Measurements from ENCODE around the gene XIRP1.

XIRP1 gene

GRCh38 chr3:39222939-39223338 is 30.5 kb upstream of the XIRP1 start:
- Histone ChIP-seq H3F3A (ENCODE audit: insufficient read depth, low read length) (peaks cover 27% of the 10 kb centered on the region), H3K36me3 (replicated peaks; ENCODE audit: insufficient read depth, low read length) (no peaks in the 10 kb centered on the region), H4K20me1 (ENCODE audit: insufficient read depth, low read length) (no peaks in the 10 kb centered on the region), H3K79me2 (ENCODE audit: low read length) (no peaks in the 10 kb centered on the region), H3K9me2 (replicated peaks; ENCODE audit: insufficient read depth, low read length) (no peaks in the 10 kb centered on the region), H3K27me3 (replicated peaks; ENCODE audit: insufficient read depth, low read length) (no peaks in the 10 kb centered on the region), H3K4me2 (ENCODE audit: low read depth, low read length) (no peak overlapping the region), H3K4me3 (ENCODE audit: low read length) (no peak overlapping the region), H3K4me1 (ENCODE audit: low read length) (peaks cover 46% of the 10 kb centered on the region), H3K9ac (ENCODE audit: low read length) (no peak overlapping the region), H3K9me3 (replicated peaks; ENCODE audit: insufficient read depth, low read length) (no peaks in the 10 kb centered on the region), H3K27ac (ENCODE audit: low read length) (no peak overlapping the region), H2AFZ (ENCODE audit: low read length) (no peak overlapping the region)
- DNase-seq = no peak
- TF ChIP-seq EZH2phosphoT487 (IDR thresholded peaks at IDR 0.05; ENCODE audit: low read length) (no peak), CTCF (IDR thresholded peaks at IDR 0.05; ENCODE audit: low read length) (no peak), EZH2 (optimal IDR thresholded peaks at IDR 0.05; ENCODE audit: low read depth, low read length) (no peak)

GRCh38 chr3:39222462-39222861 is 30.1 kb upstream of the XIRP1 start:
- no peak overlapping the region for H3K27ac ChIP-seq (ENCODE audit: low read length)
- TF ChIP-seq EZH2phosphoT487 (IDR thresholded peaks at IDR 0.05; ENCODE audit: low read length) = no peak
- no peak for TF ChIP-seq CTCF (IDR thresholded peaks at IDR 0.05; ENCODE audit: low read length)
- TF ChIP-seq EZH2 (optimal IDR thresholded peaks at IDR 0.05; ENCODE audit: low read depth, low read length) = no peak
- peaks cover 50% of the 10 kb centered on the region for H3K4me1 ChIP-seq (ENCODE audit: low read length)

GRCh38 chr3:39221141-39221530 is 28.7 kb upstream of the XIRP1 start:
- no peaks in the 10 kb centered on the region for H3K27me3 ChIP-seq (replicated peaks; ENCODE audit: insufficient read depth, low read length)
- H3K4me2 ChIP-seq (ENCODE audit: low read depth, low read length) = peak overlapping the region; percentile 90
- H3F3A ChIP-seq (ENCODE audit: insufficient read depth, low read length) = peaks cover 42% of the 10 kb centered on the region
- TF ChIP-seq EZH2 (optimal IDR thresholded peaks at IDR 0.05; ENCODE audit: low read depth, low read length) = no peak
- no peak for TF ChIP-seq EZH2phosphoT487 (IDR thresholded peaks at IDR 0.05; ENCODE audit: low read length)
- TF ChIP-seq CTCF (IDR thresholded peaks at IDR 0.05; ENCODE audit: low read length) = no peak
- peak overlapping the region; percentile 31 for H3K4me3 ChIP-seq (ENCODE audit: low read length)
- peaks cover 62% of the 10 kb centered on the region for H3K4me1 ChIP-seq (ENCODE audit: low read length)
- peak; percentile 72 for DNase-seq
- H3K9ac ChIP-seq (ENCODE audit: low read length) = peak overlapping the region; percentile 64
- no peaks in the 10 kb centered on the region for H3K9me2 ChIP-seq (replicated peaks; ENCODE audit: insufficient read depth, low read length)
- H3K79me2 ChIP-seq (ENCODE audit: low read length) = no peaks in the 10 kb centered on the region
- H4K20me1 ChIP-seq (ENCODE audit: insufficient read depth, low read length) = no peaks in the 10 kb centered on the region
- H3K36me3 ChIP-seq (replicated peaks; ENCODE audit: insufficient read depth, low read length) = no peaks in the 10 kb centered on the region
- peak overlapping the region; percentile 32 for H2AFZ ChIP-seq (ENCODE audit: low read length)
- peak overlapping the region; percentile 95 for H3K27ac ChIP-seq (ENCODE audit: low read length)
- H3K9me3 ChIP-seq (replicated peaks; ENCODE audit: insufficient read depth, low read length) = no peaks in the 10 kb centered on the region

More at GRCh38 chr3:39222462-39222861, 30.1 kb upstream of the XIRP1 start:
- H3K9me2 ChIP-seq (replicated peaks; ENCODE audit: insufficient read depth, low read length) = no peaks in the 10 kb centered on the region
- H3F3A ChIP-seq (ENCODE audit: insufficient read depth, low read length) = peaks cover 28% of the 10 kb centered on the region
- H3K79me2 ChIP-seq (ENCODE audit: low read length) = no peaks in the 10 kb centered on the region
- no peak overlapping the region for H3K4me2 ChIP-seq (ENCODE audit: low read depth, low read length)
- DNase-seq = no peak
- no peaks in the 10 kb centered on the region for H4K20me1 ChIP-seq (ENCODE audit: insufficient read depth, low read length)
- H3K36me3 ChIP-seq (replicated peaks; ENCODE audit: insufficient read depth, low read length) = no peaks in the 10 kb centered on the region
- no peaks in the 10 kb centered on the region for H3K9me3 ChIP-seq (replicated peaks; ENCODE audit: insufficient read depth, low read length)
- no peak overlapping the region for H3K9ac ChIP-seq (ENCODE audit: low read length)
- H2AFZ ChIP-seq (ENCODE audit: low read length) = no peak overlapping the region
- no peak overlapping the region for H3K4me3 ChIP-seq (ENCODE audit: low read length)
- no peaks in the 10 kb centered on the region for H3K27me3 ChIP-seq (replicated peaks; ENCODE audit: insufficient read depth, low read length)

Measured in MM.1S (cell line).